ENCODE data around the gene ADNP2. TPM values are rescaled to one million over a fixed set of nuclear protein-coding genes. Genes with fewer than 3 reads are reported as not detected.
"Not testable (repeated sequence)": the region's sequence is repeated elsewhere in the genome, so short reads cannot be mapped to it uniquely, and the experiment has no call there.

Gene ADNP2
- total and polyA plus RNA-seq, 12 donors = 4.6 to 12.4 (median 10.8) TPM

GRCh38 chr18:80163183-80163582 lies 54.1 kb downstream of the ADNP2 start:
- Histone ChIP-seq H3K27me3 (peaks cover 0 to 12% (median 0%) of the 10 kb centered on the region in 7 donors), H3K36me3 (no peaks in the 10 kb centered on the region), H3K9me3 (peaks cover 0 to 25% (median 6%) of the 10 kb centered on the region in 11 donors), H3K4me3 (no peak overlapping the region), H3K27ac (no peak overlapping the region), H3K4me1 (peaks cover 0 to 7% (median 0%) of the 10 kb centered on the region in 9 donors)
- intact Hi-C loops (cut with DNase I) = no loop called here
- ATAC-seq (no peak), DNase-seq (no peak)
- TF ChIP-seq, protein P1, sequence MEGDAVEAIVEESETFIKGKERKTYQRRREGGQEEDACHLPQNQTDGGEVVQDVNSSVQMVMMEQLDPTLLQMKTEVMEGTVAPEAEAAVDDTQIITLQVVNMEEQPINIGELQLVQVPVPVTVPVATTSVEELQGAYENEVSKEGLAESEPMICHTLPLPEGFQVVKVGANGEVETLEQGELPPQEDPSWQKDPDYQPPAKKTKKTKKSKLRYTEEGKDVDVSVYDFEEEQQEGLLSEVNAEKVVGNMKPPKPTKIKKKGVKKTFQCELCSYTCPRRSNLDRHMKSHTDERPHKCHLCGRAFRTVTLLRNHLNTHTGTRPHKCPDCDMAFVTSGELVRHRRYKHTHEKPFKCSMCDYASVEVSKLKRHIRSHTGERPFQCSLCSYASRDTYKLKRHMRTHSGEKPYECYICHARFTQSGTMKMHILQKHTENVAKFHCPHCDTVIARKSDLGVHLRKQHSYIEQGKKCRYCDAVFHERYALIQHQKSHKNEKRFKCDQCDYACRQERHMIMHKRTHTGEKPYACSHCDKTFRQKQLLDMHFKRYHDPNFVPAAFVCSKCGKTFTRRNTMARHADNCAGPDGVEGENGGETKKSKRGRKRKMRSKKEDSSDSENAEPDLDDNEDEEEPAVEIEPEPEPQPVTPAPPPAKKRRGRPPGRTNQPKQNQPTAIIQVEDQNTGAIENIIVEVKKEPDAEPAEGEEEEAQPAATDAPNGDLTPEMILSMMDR (IDR thresholded peaks at IDR 0.05) = no peak
- WGBS, 2 donors = 95 to 97% methylated on average over 7 of the region's 7 CpGs

DNA sequence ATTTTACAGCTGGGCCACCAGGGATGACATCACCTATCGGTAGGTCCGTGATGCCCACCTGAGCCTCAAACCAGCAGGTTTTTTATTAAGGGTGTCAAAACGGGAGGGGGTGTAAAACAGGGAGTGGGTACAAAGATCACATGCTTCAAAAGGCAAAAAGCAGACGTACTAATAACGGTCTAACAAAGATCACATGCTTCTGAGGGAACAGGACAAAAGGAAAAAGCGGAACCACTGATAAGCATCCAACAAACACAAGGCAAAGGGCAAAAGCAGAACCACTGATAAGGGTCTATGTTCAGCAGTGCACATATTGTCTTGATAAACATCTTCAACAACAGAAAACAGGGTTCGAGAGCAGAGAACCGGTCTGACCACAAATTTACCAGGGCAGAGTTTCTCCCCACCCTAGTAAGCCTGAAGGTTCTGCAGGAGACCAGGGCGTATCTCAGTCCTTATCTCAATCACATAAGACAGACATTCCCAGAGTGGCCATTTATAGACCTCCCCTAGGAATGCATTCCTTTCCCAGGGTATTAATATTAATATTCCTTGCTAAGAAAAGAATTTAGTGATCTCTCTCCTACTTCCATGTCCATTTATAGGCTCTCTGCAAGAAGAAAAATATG lies 55.8 kb downstream of the ADNP2 start:
- WGBS, 2 donors = 88 to 89% methylated on average over 9 of the region's 9 CpGs
- H3K4me1 ChIP-seq; H3K27ac ChIP-seq; intact Hi-C loops (cut with DNase I); H3K36me3 ChIP-seq; ATAC-seq; H3K4me3 ChIP-seq; H3K27me3 ChIP-seq; DNase-seq: not testable (repeated sequence)
- peaks cover 0 to 25% (median 6%) of the 10 kb centered on the region in 11 donors for H3K9me3 ChIP-seq

DNA sequence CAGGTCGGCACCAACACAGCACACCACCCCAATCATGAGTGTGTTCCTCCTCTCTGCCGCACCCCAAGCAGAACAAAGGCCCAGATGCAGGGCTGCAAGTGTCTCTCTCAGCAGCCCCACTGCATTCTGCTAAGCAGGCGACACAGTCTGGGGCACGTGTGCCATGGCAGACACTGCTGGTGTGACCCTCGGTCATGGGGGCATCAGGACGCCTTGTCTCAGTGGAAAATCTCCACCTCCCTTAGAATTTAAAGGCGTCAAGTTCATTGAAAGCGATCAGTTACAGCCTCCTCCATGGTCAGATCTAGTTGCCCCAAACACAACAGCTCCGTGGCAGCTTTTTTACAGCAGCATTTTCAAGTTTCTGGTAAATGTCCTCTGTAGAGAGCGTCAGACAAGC lies 57.2 kb downstream of the ADNP2 start:
- TF ChIP-seq, protein P1 (IDR thresholded peaks at IDR 0.05) = no peak
- H3K4me3 ChIP-seq = no peak overlapping the region
- peaks cover 0 to 5% (median 3%) of the 10 kb centered on the region in 9 donors for H3K4me1 ChIP-seq
- ATAC-seq = no peak
- H3K27ac ChIP-seq = no peak overlapping the region
- no peak for DNase-seq
- H3K36me3 ChIP-seq = no peaks in the 10 kb centered on the region
- intact Hi-C loops (cut with DNase I) = no loop called here
- whole genome bisulfite sequencing, 2 donors = 93 to 96% methylated on average over 10 of the region's 10 CpGs
- peaks cover 0 to 25% (median 6%) of the 10 kb centered on the region in 11 donors for H3K9me3 ChIP-seq
- peaks cover 0 to 7% (median 0%) of the 10 kb centered on the region in 7 donors for H3K27me3 ChIP-seq

DNA sequence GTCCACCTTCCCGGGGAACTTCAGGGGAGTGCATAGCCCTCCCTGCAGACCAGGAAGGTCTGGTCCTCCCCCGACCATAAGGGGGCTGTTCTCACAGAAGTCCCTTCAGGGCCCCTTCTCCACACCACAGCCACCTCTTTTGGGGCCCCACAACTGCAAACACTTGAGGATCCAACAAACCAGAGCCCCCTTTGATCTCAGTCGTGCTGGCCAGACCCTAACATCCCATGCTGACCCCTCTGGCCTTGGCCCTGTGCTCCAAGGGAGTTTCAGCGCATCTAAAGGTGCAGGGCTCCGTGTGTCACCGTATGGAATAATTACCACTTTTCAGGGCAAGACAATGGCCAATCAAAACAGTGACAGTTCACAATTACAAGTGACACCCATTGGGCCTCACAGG lies 57.7 kb downstream of the ADNP2 start:
- Histone ChIP-seq H3K4me3 (no peak overlapping the region), H3K27me3 (peaks cover 0 to 7% (median 0%) of the 10 kb centered on the region in 7 donors), H3K27ac (no peak overlapping the region), H3K36me3 (no peaks in the 10 kb centered on the region), H3K9me3 (peaks cover 0 to 25% (median 6%) of the 10 kb centered on the region in 11 donors), H3K4me1 (peaks cover 0 to 10% (median 7%) of the 10 kb centered on the region in 9 donors)
- TF ChIP-seq, protein P1 (IDR thresholded peaks at IDR 0.05) = no peak
- DNase-seq (no peak), ATAC-seq (no peak)
- WGBS, 2 donors = 85 to 86% methylated on average over 6 of the region's 6 CpGs
- intact Hi-C loops (cut with DNase I) = no loop called here

DNA sequence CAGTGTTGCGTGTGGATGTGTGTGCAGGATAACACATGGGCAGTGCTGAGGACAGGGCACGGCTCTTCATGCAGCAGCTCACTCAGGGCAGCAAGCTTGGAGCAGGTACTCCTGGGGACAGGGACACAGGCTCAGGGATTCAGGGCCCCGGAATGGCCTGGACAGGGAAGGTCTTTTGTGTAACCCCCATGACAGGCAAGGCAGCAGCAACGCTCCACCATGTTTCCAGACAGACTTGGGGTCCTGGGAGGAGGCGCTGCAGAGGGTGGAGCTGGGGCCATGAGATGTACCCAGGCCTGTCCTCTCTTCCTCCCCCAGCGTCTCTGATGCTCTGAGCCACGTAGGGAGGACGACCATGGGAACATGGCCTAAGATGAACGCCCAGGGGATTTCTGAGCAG lies 58.3 kb downstream of the ADNP2 start:
- DNase-seq (no peak), ATAC-seq (no peak)
- 81 to 96% methylated on average over 9 of the region's 9 CpGs for WGBS, 2 donors
- TF ChIP-seq, protein P1 (IDR thresholded peaks at IDR 0.05) = no peak
- no peaks in the 10 kb centered on the region for H3K36me3 ChIP-seq
- H3K27ac ChIP-seq = no peak overlapping the region
- H3K27me3 ChIP-seq = peaks cover 0 to 7% (median 0%) of the 10 kb centered on the region in 7 donors
- no peak overlapping the region for H3K4me3 ChIP-seq
- peaks cover 0 to 25% (median 6%) of the 10 kb centered on the region in 11 donors for H3K9me3 ChIP-seq
- intact Hi-C loops (cut with DNase I) = no loop called here
- peaks cover 0 to 11% (median 7%) of the 10 kb centered on the region in 9 donors for H3K4me1 ChIP-seq

Measured in heart right ventricle (tissue), 16 donors.